Neural progenitor cell (in vitro differentiated cells): ENCODE results near the gene DERL2. TPM values are rescaled to one million over a fixed set of nuclear protein-coding genes. Genes with fewer than 3 reads are reported as not detected.

ENCODE experiments used
- DNase-seq: peaks from one replicate; pipeline ENCODE4 v3.0.0-alpha.2; 2016; ENCODE audit warnings: low spot score
- H2AFZ ChIP-seq: fragments of 200-600 bp; sonication (generic); replicated peaks from 2 replicates; pipeline ENCODE4 v1.6.1; 2016; ENCODE audit warnings: antibody characterized with exemption
- H3F3A ChIP-seq: fragments of 200-600 bp; sonication (generic); 2 replicates; pipeline ENCODE4 v1.6.1; 2016; ENCODE audit warnings: antibody characterized with exemption, low read depth
- H3K27ac ChIP-seq: fragments of 200-600 bp; sonication (generic); 2 replicates; pipeline ENCODE4 v1.5.1; 2016; ENCODE audit warnings: mild to moderate bottlenecking
- H3K27me3 ChIP-seq: fragments of 200-600 bp; sonication (generic); 2 replicates; pipeline ENCODE4 v1.6.1; 2016; ENCODE audit warnings: mild to moderate bottlenecking, moderate library complexity
- H3K36me3 ChIP-seq: fragments of 200-600 bp; sonication (generic); 2 replicates; pipeline ENCODE4 v1.5.1; 2016
- H3K4me1 ChIP-seq: fragments of 200-600 bp; sonication (generic); 2 replicates; pipeline ENCODE4 v1.6.1; 2016; ENCODE audit warnings: mixed run types
- H3K4me2 ChIP-seq: fragments of 200-600 bp; sonication (generic); 2 replicates; pipeline ENCODE4 v1.6.1; 2016
- H3K4me3 ChIP-seq: fragments of 200-600 bp; sonication (generic); 2 replicates; pipeline ENCODE4 v1.5.1; 2016
- H3K79me2 ChIP-seq: fragments of 200-600 bp; sonication (generic); 2 replicates; pipeline ENCODE4 v1.6.1; 2016; ENCODE audit warnings: low read depth
- H3K9ac ChIP-seq: fragments of 200-600 bp; sonication (generic); 2 replicates; pipeline ENCODE4 v1.6.1; 2016
- H3K9me3 ChIP-seq: fragments of 200-600 bp; sonication (generic); 2 replicates; pipeline ENCODE4 v1.5.1; 2016; ENCODE audit warnings: low read depth
- H4K20me1 ChIP-seq: fragments of 200-600 bp; sonication (generic); 2 replicates; pipeline ENCODE4 v1.6.1; 2016; ENCODE audit warnings: low read depth
- H3K27ac Mint-ChIP-seq: 3 replicates; pipeline ENCODE4 v1.8.0; 2021; ENCODE audit warnings: mixed read lengths
- H3K27me3 Mint-ChIP-seq: 2 replicates; pipeline ENCODE4 v1.8.0; 2022; ENCODE audit warnings: low read depth, mild to moderate bottlenecking, inconsistent platforms, moderate library complexity, mixed read lengths; ENCODE audit not compliant: insufficient read depth
- H3K36me3 Mint-ChIP-seq: 3 replicates; pipeline ENCODE4 v1.8.0; 2021; ENCODE audit warnings: mixed read lengths
- H3K4me1 Mint-ChIP-seq: 3 replicates; pipeline ENCODE4 v1.8.0; 2021; ENCODE audit warnings: mixed read lengths
- H3K4me3 Mint-ChIP-seq: 3 replicates; pipeline ENCODE4 v1.8.0; 2021; ENCODE audit warnings: mild to moderate bottlenecking, moderate library complexity, mixed read lengths
- H3K9me3 Mint-ChIP-seq: 3 replicates; pipeline ENCODE4 v1.8.0; 2020; ENCODE audit warnings: mixed read lengths
- EZH2 ChIP-seq: fragments of 200-600 bp; sonication (generic); IDR thresholded peaks from 2 replicates; pipeline ENCODE4 v1.6.1; 2017; ENCODE audit warnings: antibody characterized with exemption, mild to moderate bottlenecking, moderate library complexity
- EZH2phosphoT487 ChIP-seq: fragments of 200-600 bp; sonication (generic); IDR thresholded peaks from 2 replicates; pipeline ENCODE4 v1.6.1; 2017; ENCODE audit warnings: antibody characterized with exemption
- total RNA-seq: library from RNA; depleted of rRNA; stranded (reverse); fragments of >200 nt; gene quantifications from 2 replicates; pipeline ENCODE4 v1.2.3, GENCODE V29; 2015; ENCODE audit warnings: low replicate concordance
- TF ChIP-seq, protein P1 (sequence below): fragments of 200-600 bp; sonication (generic); IDR thresholded peaks from 2 replicates; pipeline ENCODE4 v1.5.1; 2017; ENCODE audit warnings: antibody characterized with exemption, mild to moderate bottlenecking

DERL2 gene
- total RNA-seq, 1 donor from 2014 or later: 47.8 TPM

DNA sequence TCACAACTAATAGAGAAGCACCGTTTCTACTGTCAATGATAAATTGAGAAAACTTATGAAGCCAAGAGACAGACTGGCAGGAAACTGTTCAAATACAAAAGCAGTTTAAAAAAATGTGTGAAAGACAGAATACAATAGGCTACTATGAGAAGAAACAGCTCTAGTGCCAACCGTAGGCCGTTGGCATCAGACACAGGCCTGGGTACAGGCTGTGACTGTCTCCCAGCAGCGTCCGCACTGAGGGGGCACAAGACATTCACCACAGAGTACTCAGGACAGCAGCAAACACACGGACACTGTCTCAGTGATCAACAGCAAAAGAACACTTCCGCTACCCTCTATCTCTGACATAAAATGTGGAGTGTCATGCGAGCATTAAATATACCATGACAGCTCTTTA, 39.2 kb downstream of the DERL2 start:
- no peak overlapping the region for H2AFZ ChIP-seq
- H3K27me3 Mint-ChIP-seq: peaks cover 2% of the 10 kb centered on the region
- peaks cover 5% of the 10 kb centered on the region for H3F3A ChIP-seq
- no peak overlapping the region for H3K4me3 Mint-ChIP-seq
- no peaks in the 10 kb centered on the region for H3K9me3 ChIP-seq
- H3K4me1 Mint-ChIP-seq: no peaks in the 10 kb centered on the region
- H3K27ac ChIP-seq: no peak overlapping the region
- H4K20me1 ChIP-seq: no peaks in the 10 kb centered on the region
- no peaks in the 10 kb centered on the region for H3K9me3 Mint-ChIP-seq
- no peak overlapping the region for H3K4me3 ChIP-seq
- no peak overlapping the region for H3K27ac Mint-ChIP-seq
- peaks cover 8% of the 10 kb centered on the region for H3K36me3 ChIP-seq
- no peaks in the 10 kb centered on the region for H3K4me1 ChIP-seq
- H3K79me2 ChIP-seq: no peaks in the 10 kb centered on the region
- TF ChIP-seq EZH2phosphoT487 (no peak), EZH2 (no peak)
- TF ChIP-seq, protein P1, sequence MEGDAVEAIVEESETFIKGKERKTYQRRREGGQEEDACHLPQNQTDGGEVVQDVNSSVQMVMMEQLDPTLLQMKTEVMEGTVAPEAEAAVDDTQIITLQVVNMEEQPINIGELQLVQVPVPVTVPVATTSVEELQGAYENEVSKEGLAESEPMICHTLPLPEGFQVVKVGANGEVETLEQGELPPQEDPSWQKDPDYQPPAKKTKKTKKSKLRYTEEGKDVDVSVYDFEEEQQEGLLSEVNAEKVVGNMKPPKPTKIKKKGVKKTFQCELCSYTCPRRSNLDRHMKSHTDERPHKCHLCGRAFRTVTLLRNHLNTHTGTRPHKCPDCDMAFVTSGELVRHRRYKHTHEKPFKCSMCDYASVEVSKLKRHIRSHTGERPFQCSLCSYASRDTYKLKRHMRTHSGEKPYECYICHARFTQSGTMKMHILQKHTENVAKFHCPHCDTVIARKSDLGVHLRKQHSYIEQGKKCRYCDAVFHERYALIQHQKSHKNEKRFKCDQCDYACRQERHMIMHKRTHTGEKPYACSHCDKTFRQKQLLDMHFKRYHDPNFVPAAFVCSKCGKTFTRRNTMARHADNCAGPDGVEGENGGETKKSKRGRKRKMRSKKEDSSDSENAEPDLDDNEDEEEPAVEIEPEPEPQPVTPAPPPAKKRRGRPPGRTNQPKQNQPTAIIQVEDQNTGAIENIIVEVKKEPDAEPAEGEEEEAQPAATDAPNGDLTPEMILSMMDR: no peak
- H3K27me3 ChIP-seq: no peaks in the 10 kb centered on the region
- no peak for DNase-seq
- H3K36me3 Mint-ChIP-seq: peaks cover 22% of the 10 kb centered on the region
- no peak overlapping the region for H3K4me2 ChIP-seq
- no peak overlapping the region for H3K9ac ChIP-seq

DNA sequence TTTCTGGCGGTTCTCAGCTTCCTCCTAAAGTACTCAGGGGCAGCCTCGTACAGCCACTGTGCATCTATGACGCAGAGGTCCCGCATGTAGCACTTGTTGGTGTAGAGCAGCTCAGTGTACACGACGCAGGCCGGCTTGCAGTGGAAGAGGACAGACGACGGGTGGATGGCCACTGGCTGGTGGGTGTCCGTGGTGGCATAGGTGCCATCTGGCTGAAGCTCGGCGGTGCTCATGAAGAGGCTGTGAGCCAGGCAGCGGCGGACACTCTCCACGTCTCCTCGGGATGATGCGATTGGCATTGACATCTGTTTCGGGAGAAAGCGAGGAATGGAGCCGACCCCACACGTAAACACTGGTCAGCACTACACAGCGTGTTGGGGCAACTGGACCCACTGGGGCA, 41.8 kb downstream of the DERL2 start:
- Histone ChIP-seq H3K4me3 (no peak overlapping the region), H3K4me1 (no peaks in the 10 kb centered on the region), H3K9me3 (no peaks in the 10 kb centered on the region), H3K4me2 (no peak overlapping the region), H3K27ac (no peak overlapping the region), H3K36me3 (peaks cover 5% of the 10 kb centered on the region), H3K79me2 (no peaks in the 10 kb centered on the region), H3K9ac (no peak overlapping the region), H2AFZ (no peak overlapping the region), H3F3A (peaks cover 25% of the 10 kb centered on the region), H4K20me1 (no peaks in the 10 kb centered on the region), H3K27me3 (no peaks in the 10 kb centered on the region)
- peaks cover 4% of the 10 kb centered on the region for H3K27me3 Mint-ChIP-seq
- peaks cover 3% of the 10 kb centered on the region for H3K4me1 Mint-ChIP-seq
- TF ChIP-seq, protein P1: no peak
- TF ChIP-seq EZH2phosphoT487: no peak
- no peak for TF ChIP-seq EZH2
- H3K27ac Mint-ChIP-seq: no peak overlapping the region
- DNase-seq: no peak
- peaks cover 19% of the 10 kb centered on the region for H3K36me3 Mint-ChIP-seq
- H3K4me3 Mint-ChIP-seq: no peak overlapping the region
- no peaks in the 10 kb centered on the region for H3K9me3 Mint-ChIP-seq

DNA sequence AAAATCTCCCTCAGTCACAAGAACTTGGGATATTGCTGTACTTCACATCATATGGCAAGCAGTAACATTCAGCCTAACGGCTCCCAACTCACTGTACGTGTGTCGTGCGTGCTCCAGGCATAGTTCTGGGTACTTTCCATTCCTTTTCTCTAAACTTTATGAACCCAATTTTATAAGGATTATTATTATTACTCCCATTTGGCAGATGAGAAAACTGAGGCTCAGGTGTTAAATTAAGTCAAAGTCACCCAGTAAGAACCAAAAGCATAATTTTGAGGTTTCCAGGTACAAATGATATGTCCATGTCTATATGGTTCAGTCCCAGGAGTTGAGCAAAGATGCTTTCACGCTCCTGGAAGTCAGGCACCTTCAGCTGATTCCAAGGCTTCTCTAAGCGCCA, 42.2 kb downstream of the DERL2 start:
- Mint-ChIP-seq H3K4me3 (no peak overlapping the region), H3K27ac (no peak overlapping the region), H3K27me3 (peaks cover 4% of the 10 kb centered on the region), H3K4me1 (peaks cover 4% of the 10 kb centered on the region), H3K9me3 (no peaks in the 10 kb centered on the region), H3K36me3 (peaks cover 16% of the 10 kb centered on the region)
- Histone ChIP-seq H2AFZ (no peak overlapping the region), H4K20me1 (no peaks in the 10 kb centered on the region), H3K4me2 (no peak overlapping the region), H3K4me1 (no peaks in the 10 kb centered on the region), H3K27me3 (no peaks in the 10 kb centered on the region), H3K36me3 (peaks cover 5% of the 10 kb centered on the region), H3K9ac (no peak overlapping the region), H3K79me2 (peaks cover 2% of the 10 kb centered on the region), H3K9me3 (no peaks in the 10 kb centered on the region), H3K27ac (no peak overlapping the region), H3F3A (peaks cover 26% of the 10 kb centered on the region), H3K4me3 (no peak overlapping the region)
- DNase-seq: no peak
- TF ChIP-seq, protein P1: no peak
- TF ChIP-seq EZH2 (no peak), EZH2phosphoT487 (no peak)
